ENCODE measurements around the gene TTC31. TPM values are rescaled to one million over a fixed set of nuclear protein-coding genes. Genes with fewer than 3 reads are reported as not detected.

TTC31 gene
- total RNA-seq, 1 experiment from 2014 or later: 26.4 TPM

DNA sequence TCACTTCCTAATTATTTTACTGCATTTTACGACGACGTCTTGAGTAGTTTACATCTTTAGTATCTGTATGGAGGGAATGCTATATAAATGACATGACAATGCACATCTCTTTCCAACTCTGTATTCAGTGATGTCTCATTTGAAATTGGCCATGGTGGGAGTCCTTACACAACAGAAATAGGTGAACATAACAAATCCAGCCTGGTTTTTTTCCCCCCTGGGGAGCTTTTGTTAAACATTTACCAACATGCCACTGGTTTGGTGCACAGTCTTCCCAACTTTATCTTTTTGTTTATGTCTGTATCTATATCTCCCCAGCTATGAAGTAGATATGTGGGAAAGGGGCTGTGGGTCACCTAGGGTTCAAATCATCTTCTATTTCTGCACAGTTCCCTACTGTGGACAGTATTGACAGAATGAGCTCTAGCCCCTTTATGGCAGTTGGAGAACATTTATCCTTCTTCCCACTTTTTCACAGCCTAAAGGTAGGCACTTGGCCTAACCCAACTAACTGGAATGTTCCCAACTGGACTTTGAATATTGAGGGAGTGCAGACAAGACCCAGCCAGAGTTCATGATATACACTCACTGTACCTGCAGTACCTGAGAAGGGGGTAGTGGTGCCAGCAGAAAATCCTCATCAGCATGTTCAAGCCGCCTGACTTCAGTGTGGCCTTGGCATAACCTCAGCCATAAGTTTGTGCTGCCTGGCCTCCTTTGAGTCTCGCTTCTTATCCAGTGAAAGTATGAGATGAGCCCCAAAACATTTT, 35.5 kb upstream of the TTC31 start:
- RAD21 ChIA-PET (ENCODE audit: low non-redundant PET in 1 of 2, low total read pairs in 2 of 2, uncharacterized antibody in 2 of 2, unreplicated experiment in 2 of 2): no interaction called here
- no peak overlapping the region for H3K27ac ChIP-seq (ENCODE audit: low read depth, low read length)
- ATAC-seq (no peak), DNase-seq (ENCODE audit: low read depth, low spot score) (no peak)
- H3K36me3 ChIP-seq (ENCODE audit: control insufficient read depth in 1 of 2, insufficient read depth in 2 of 2, low read length in 2 of 2): no peaks in the 10 kb centered on the region
- no peaks in the 10 kb centered on the region for H4K20me1 ChIP-seq (ENCODE audit: insufficient read depth)
- TF ChIP-seq SP1 (IDR thresholded peaks at IDR 0.05; ENCODE audit: low read depth): no peak
- no peak for TF ChIP-seq FOSL1 (IDR thresholded peaks at IDR 0.05; ENCODE audit: low read depth)
- TF ChIP-seq ELF1 (IDR thresholded peaks at IDR 0.05; ENCODE audit: borderline replicate concordance, low read depth): no peak
- TF ChIP-seq SRF (IDR thresholded peaks at IDR 0.05; ENCODE audit: low read depth): no peak
- no peak for TF ChIP-seq POLR2A (IDR thresholded peaks at IDR 0.05; ENCODE audit: borderline replicate concordance, extremely low read depth, insufficient read depth, insufficient read length)
- TF ChIP-seq TCF7L2 (IDR thresholded peaks at IDR 0.05; ENCODE audit: borderline replicate concordance, extremely low read depth, insufficient read depth, insufficient read length): no peak
- no peak for TF ChIP-seq EZH2 (IDR thresholded peaks at IDR 0.05)
- TF ChIP-seq, protein P1, sequence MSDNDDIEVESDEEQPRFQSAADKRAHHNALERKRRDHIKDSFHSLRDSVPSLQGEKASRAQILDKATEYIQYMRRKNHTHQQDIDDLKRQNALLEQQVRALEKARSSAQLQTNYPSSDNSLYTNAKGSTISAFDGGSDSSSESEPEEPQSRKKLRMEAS (IDR thresholded peaks at IDR 0.05): no peak
- TF ChIP-seq CTCF (IDR thresholded peaks at IDR 0.05 in 2 of 3, conservative IDR thresholded peaks at IDR 0.05 in 1 of 3; ENCODE audit: borderline replicate concordance in 1 of 3, insufficient read depth in 1 of 3, low read depth in 2 of 3, low read length in 2 of 3): no peak
- intact Hi-C loops (cut with micrococcal nuclease): no loop called here
- peaks cover 20 to 33% of the 10 kb centered on the region in 2 experiments for H3K4me1 ChIP-seq (ENCODE audit: control insufficient read depth in 1 of 2, insufficient read depth in 2 of 2, low read length in 2 of 2)
- no peak overlapping the region for H3K4me2 ChIP-seq (ENCODE audit: low read length)
- H3K4me3 ChIP-seq (replicated peaks in 1 of 2; ENCODE audit: low read depth in 1 of 2, low read length in 2 of 2): no peak overlapping the region
- H3K9me2 ChIP-seq (ENCODE audit: insufficient read depth): no peaks in the 10 kb centered on the region
- no peaks in the 10 kb centered on the region for H3K27me3 ChIP-seq (ENCODE audit: insufficient read depth, low read length)
- no peak overlapping the region for H2AFZ ChIP-seq (ENCODE audit: low read depth, low read length, poor library complexity, severe bottlenecking)
- CTCF ChIA-PET: no interaction called here
- POLR2A ChIA-PET: no interaction called here
- no TSS peak for BruUV-seq (replicated peaks)
- H3K9me3 ChIP-seq (ENCODE audit: control insufficient read depth in 1 of 2, insufficient read depth in 1 of 2, low read depth in 1 of 2, low read length in 2 of 2): no peaks in the 10 kb centered on the region
- H3K9ac ChIP-seq (ENCODE audit: low read length): no peak overlapping the region
- H3K79me2 ChIP-seq (ENCODE audit: insufficient read depth, low read length): no peaks in the 10 kb centered on the region
